ENCODE results near the gene AOC2.
"Not testable (repeated sequence)": the region's sequence is repeated elsewhere in the genome, so short reads cannot be mapped to it uniquely, and the experiment has no call there.

GRCh38 chr17:42856516-42856915 is 12.1 kb downstream of the AOC2 start:
- not testable (repeated sequence) for TF ChIP-seq POLR2A (IDR thresholded peaks at IDR 0.05)
- TF ChIP-seq, protein P1, sequence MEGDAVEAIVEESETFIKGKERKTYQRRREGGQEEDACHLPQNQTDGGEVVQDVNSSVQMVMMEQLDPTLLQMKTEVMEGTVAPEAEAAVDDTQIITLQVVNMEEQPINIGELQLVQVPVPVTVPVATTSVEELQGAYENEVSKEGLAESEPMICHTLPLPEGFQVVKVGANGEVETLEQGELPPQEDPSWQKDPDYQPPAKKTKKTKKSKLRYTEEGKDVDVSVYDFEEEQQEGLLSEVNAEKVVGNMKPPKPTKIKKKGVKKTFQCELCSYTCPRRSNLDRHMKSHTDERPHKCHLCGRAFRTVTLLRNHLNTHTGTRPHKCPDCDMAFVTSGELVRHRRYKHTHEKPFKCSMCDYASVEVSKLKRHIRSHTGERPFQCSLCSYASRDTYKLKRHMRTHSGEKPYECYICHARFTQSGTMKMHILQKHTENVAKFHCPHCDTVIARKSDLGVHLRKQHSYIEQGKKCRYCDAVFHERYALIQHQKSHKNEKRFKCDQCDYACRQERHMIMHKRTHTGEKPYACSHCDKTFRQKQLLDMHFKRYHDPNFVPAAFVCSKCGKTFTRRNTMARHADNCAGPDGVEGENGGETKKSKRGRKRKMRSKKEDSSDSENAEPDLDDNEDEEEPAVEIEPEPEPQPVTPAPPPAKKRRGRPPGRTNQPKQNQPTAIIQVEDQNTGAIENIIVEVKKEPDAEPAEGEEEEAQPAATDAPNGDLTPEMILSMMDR (IDR thresholded peaks at IDR 0.05), result not testable (repeated sequence)

Data from vagina (tissue), 2 donors.